Measurements from ENCODE around the gene ZG16.
"Not testable (repeated sequence)": the region's sequence is repeated elsewhere in the genome, so short reads cannot be mapped to it uniquely, and the experiment has no call there.

The ZG16 gene

GRCh38 chr16:29787155-29787554 lies 9.1 kb downstream of the ZG16 start:
- not testable (repeated sequence) for DNase-seq (ENCODE audit: low spot score)

DNA sequence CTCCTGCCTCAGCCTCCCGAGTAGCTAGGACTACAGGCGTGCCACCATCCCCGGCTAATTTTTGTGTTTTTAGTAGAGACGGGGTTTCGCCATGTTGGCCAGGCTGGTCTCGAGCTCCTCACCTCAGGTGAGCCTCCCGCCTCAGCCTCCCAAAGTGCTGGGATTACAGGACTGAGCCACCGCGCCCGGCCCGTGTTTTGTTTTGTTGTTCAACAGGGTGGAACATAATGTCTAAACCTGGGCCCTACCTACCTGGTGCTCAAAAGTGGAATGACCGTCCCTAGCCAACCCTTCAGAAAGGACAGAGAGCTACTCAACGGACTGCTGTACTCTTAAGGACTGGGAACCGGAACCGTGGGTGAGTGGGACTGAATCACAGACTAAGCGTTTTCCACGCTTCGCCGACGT lies 11.7 kb downstream of the ZG16 start:
- DNase-seq (ENCODE audit: low spot score) = no peak

- DNase-seq (ENCODE audit: low spot score) = peak; percentile 99
These were observed 12.3 kb downstream of the ZG16 start, which contains the start of gene KIF22 for GRCh38 chr16:29790183-29790948. TSS of gene KIF22 (plus strand) at chr16:29790751. CDS start at chr16:29790760, 9 bp downstream.

DNA sequence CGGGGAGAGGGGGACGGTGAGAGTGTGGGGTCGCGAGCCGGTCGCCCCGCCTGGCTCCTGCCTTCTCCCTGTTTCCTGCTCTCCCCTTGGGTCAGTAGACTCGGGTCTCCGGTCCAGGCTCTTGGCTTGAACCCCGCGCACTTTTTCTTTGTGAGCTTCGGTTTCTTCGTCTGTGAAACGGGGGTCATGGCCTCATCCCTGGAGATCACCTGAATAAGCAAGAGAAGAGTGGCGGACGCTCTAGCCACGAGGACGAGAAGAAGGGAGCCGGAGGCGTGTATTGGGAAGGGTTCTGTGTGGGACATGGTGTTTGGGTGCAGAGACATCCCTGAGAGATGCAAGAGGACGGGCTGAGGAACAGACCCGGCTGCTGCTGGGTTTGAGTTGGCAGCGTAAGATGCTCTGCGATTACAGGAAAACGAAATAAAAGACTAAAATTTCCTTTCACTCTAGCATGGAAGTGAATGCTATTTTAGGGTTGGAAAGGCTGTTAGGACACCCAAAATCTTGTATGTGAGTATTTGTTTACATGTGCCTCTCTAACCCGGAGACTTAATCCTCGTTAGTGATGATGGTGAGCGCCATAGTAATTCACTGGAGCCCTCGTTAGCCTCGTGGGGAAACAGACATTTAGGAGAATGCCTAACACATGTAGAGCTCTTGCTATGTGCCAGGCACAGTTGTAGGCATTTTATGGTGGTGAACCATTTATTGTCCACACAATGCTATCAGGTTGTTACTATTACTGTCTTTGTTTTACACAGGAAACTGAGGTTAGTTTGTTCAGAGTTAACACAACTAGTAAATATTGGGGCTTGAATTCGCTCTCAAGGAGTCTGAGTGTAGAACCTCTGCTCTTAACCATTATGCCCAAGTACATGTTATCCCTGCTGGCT lies 13.1 kb downstream of the ZG16 start:
- peak; percentile 25 for DNase-seq (ENCODE audit: low spot score)

GRCh38 chr16:29791845-29792807 lies 14.1 kb downstream of the ZG16 start:
- peak; percentile 47 for DNase-seq (ENCODE audit: low spot score)

DNA sequence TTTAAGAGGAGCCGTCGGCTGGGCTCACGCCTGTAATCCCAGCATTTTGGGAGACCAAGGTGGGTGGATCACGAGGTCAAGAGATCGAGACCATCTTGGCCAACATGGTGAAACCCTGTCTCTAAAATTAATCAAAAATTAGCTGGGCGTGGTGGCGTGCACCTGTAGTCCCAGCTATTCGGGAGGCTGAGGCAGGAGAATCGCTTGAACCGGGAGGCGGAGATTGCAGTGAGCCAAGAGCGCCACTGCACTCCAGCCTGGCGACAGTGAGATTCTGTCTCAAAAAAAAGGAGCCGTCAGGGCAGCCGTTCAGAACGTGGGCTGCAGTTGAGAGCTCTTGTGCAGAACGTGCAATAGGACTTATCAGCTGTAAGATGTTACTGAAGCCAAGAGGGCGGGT lies 15.1 kb downstream of the ZG16 start:
- not testable (repeated sequence) for DNase-seq (ENCODE audit: low spot score)

DNA sequence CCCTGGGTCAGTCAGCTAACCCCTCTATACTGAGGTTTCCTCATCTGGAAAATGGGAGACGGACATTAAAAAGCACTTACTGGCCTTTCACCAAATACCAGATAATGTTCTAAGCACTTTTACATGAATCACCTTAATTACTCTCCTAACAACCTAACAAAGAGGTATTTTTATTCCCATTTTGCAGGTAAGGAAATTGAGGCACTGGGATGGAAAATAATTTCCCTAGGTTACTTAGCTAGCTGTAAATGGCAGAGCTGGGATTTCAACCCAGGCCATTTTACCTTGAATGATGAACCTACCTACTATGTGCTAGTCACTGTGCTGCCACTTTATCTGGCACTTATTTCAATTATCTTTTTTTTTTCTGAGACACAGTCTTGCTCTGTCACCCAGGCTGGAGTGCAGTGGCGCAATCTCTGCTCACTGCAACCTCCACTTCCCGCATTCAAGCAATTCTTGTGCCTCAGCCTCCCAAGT lies 16.2 kb downstream of the ZG16 start:
- DNase-seq (ENCODE audit: low spot score) = no peak

- DNase-seq (ENCODE audit: low spot score) = no peak
These were observed 24.4 kb downstream of the ZG16 start for GRCh38 chr16:29802416-29802935.

DNA sequence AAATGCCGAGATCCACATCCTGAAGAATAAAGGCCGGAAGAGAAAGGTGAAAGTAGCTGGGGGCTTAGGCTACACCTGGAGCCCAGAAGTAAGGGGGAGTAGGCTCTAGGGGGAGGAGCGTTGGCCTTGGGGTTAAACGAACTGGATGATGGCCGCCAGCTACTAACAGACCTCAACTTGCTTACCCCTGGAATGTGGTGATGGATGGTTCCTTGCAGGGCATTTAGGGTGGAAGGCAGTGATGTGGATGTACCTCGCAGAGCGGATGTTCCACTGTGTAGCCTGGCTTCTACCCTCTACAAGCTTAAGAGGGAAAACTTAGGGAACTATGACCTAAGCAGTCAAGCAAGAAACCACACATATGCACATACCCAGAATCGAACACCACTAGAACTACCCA lies 26.0 kb downstream of the ZG16 start:
- no peak for DNase-seq (ENCODE audit: low spot score)

DNA sequence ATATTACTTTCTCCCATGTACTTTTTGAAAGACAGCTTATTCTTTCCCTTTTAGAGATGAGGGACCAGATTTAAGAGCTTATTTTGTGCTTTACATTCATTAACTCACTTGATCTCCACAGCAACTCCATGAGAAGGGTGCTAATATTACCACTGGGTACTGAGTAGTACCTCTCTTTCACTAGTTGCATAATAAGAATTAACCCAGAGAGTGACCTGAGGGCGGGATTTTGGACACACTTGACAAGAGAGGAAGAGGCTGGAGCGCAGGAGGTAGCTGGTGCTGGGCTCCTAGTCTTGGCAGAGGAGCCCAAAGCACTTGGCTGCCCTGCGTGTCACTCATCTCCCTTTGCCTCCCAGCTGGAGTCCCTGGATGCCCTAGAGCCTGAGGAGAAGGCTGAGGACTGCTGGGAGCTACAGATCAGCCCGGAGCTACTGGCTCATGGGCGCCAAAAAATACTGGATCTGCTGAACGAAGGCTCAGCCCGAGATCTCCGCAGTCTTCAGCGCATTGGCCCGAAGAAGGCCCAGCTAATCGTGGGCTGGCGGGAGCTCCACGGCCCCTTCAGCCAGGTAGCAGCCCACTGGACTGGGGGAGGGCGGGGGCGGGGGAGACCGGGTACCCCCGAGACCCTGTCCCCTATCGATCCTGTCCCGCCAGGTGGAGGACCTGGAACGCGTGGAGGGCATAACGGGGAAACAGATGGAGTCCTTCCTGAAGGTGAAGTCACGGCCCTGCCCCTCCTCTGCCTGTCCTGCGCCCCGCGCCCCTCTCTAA lies 26.6 kb downstream of the ZG16 start:
- peak; percentile 34 for DNase-seq (ENCODE audit: low spot score)

GRCh38 chr16:29805232-29806098 lies 27.4 kb downstream of the ZG16 start:
- peak; percentile 98 for DNase-seq (ENCODE audit: low spot score)

GRCh38 chr16:29806099-29806579 lies 28.1 kb downstream of the ZG16 start, which contains the start of gene MAZ:
TSS of gene MAZ (plus strand) at chr16:29806529. CDS start at chr16:29806702, 173 bp downstream.
- DNase-seq (ENCODE audit: low spot score) = peak; percentile 76

DNA sequence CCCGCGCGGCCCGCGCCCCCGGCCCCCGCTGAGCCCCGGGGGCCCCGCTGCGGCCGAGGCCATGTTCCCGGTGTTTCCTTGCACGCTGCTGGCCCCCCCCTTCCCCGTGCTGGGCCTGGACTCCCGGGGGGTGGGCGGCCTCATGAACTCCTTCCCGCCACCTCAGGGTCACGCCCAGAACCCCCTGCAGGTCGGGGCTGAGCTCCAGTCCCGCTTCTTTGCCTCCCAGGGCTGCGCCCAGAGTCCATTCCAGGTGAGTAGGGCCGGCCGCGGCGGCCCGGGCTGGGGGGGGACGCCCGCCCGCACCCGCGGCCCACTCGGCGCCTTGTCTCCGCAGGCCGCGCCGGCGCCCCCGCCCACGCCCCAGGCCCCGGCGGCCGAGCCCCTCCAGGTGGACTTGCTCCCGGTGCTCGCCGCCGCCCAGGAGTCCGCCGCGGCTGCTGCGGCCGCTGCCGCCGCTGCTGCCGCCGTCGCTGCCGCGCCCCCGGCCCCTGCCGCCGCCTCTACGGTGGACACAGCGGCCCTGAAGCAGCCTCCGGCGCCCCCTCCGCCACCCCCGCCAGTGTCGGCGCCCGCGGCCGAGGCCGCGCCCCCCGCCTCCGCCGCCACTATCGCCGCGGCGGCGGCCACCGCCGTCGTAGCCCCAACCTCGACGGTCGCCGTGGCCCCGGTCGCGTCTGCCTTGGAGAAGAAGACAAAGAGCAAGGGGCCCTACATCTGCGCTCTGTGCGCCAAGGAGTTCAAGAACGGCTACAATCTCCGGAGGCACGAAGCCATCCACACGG lies 28.8 kb downstream of the ZG16 start:
- peak; percentile 55 for DNase-seq (ENCODE audit: low spot score)

- peak; percentile 89 for DNase-seq (ENCODE audit: low spot score)
These were observed 29.6 kb downstream of the ZG16 start for GRCh38 chr16:29807426-29808218.

DNA sequence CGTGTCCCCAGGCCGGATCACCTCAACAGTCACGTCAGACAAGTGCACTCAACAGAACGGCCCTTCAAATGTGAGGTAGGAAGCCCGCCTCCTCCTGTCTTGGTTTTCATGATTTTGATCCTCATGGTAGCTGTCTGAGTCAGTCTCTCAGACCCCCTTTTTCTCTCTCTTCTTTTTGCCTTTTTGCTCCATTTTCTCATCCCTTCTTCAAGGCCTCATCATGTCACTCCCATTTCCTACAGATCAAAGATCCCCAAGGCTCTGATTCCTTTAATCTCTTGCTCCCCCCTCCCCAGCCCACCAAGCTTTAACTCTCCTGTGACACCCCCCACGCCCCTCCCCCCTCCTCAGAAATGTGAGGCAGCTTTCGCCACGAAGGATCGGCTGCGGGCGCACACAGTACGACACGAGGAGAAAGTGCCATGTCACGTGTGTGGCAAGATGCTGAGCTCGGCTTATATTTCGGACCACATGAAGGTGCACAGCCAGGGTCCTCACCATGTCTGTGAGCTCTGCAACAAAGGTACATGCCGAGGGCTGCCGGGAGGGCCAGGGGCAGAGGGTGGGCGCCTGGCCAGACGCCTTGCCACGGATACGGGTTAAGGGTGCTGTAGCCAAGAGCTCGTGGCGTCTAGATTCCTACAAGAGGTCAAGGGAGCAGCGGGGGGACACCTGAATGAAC lies 30.3 kb downstream of the ZG16 start:
- DNase-seq (ENCODE audit: low spot score) = no peak

- no peak for DNase-seq (ENCODE audit: low spot score)
These were observed 31.1 kb downstream of the ZG16 start for GRCh38 chr16:29809031-29809747.

Data from hematopoietic multipotent progenitor cell treated with erythropoietin and hydrocortisone succinate and interleukin-3 and kit ligand, for 15 days (in vitro differentiated cells).